Choroid plexus epithelial cell (primary cell): ENCODE measurements around the gene PCDHAC2.

Experiments used
- DNase-seq: peaks from one replicate; pipeline ENCODE4 v3.0.0-alpha.2; 2010; ENCODE audit warnings: low read depth
- H3K4me3 ChIP-seq: 2 replicates; pipeline ENCODE4 v1.5.1; 2011; ENCODE audit warnings: low read depth, mild to moderate bottlenecking, control low read depth, low read length, moderate library complexity
- CTCF ChIP-seq: conservative IDR thresholded peaks from 2 replicates; pipeline ENCODE4 v1.5.1; 2011; ENCODE audit warnings: low read depth, mild to moderate bottlenecking, control low read depth, inconsistent platforms, low read length, moderate library complexity

Gene PCDHAC2

GRCh38 chr5:141001844-141002604, 35.7 kb downstream of the PCDHAC2 start:
- DNase-seq: no peak
- no peak overlapping the region for H3K4me3 ChIP-seq
- no peak for TF ChIP-seq CTCF

GRCh38 chr5:141002605-141002965, 36.3 kb downstream of the PCDHAC2 start:
- TF ChIP-seq CTCF: no peak
- DNase-seq: no peak
- H3K4me3 ChIP-seq: no peak overlapping the region

GRCh38 chr5:141003031-141003430, 36.8 kb downstream of the PCDHAC2 start:
- TF ChIP-seq CTCF: no peak
- DNase-seq: no peak
- no peak overlapping the region for H3K4me3 ChIP-seq

GRCh38 chr5:141003791-141004611, 37.7 kb downstream of the PCDHAC2 start:
- no peak for TF ChIP-seq CTCF
- DNase-seq: no peak
- H3K4me3 ChIP-seq: no peak overlapping the region

GRCh38 chr5:141007791-141008190, 41.5 kb downstream of the PCDHAC2 start:
- no peak overlapping the region for H3K4me3 ChIP-seq
- DNase-seq: no peak
- TF ChIP-seq CTCF: no peak

GRCh38 chr5:141010047-141010793, 43.9 kb downstream of the PCDHAC2 start:
- no peak for DNase-seq
- no peak for TF ChIP-seq CTCF
- H3K4me3 ChIP-seq: no peak overlapping the region
